HG03108 (cell line): ENCODE data around the gene DRC7.
"Not testable (repeated sequence)": the region's sequence is repeated elsewhere in the genome, so short reads cannot be mapped to it uniquely, and the experiment has no call there.

ENCODE experiments used
- ATAC-seq: cut with Tn5 transposase; IDR thresholded peaks from one replicate; pipeline ENCODE4 v1.9.1; 2021; ENCODE audit warnings: moderate library complexity; ENCODE audit not compliant: unreplicated experiment

Gene DRC7

GRCh38 chr16:57711993-57712392, 17.4 kb downstream of the DRC7 start:
- no peak for ATAC-seq

GRCh38 chr16:57712569-57712968, 18.0 kb downstream of the DRC7 start:
- not testable (repeated sequence) for ATAC-seq

GRCh38 chr16:57713596-57713995, 19.0 kb downstream of the DRC7 start:
- ATAC-seq: no peak

GRCh38 chr16:57714047-57714446, 19.4 kb downstream of the DRC7 start:
- no peak for ATAC-seq

- no peak for ATAC-seq
Measured at GRCh38 chr16:57720142-57720575, 25.6 kb downstream of the DRC7 start.

GRCh38 chr16:57721356-57722209, 27.0 kb downstream of the DRC7 start:
- ATAC-seq: no peak

- no peak for ATAC-seq
Measured at GRCh38 chr16:57722210-57722499, 27.5 kb downstream of the DRC7 start.

- ATAC-seq: no peak
Measured at GRCh38 chr16:57722651-57723050, 28.0 kb downstream of the DRC7 start.

GRCh38 chr16:57723170-57723569, 28.6 kb downstream of the DRC7 start:
- no peak for ATAC-seq

- ATAC-seq: no peak
Measured at GRCh38 chr16:57724531-57724930, 29.9 kb downstream of the DRC7 start.

- ATAC-seq: no peak
Measured at GRCh38 chr16:57725151-57725550, 30.5 kb downstream of the DRC7 start.

- ATAC-seq: no peak
Measured at GRCh38 chr16:57725554-57725953, 30.9 kb downstream of the DRC7 start.

GRCh38 chr16:57725976-57726375, 31.4 kb downstream of the DRC7 start:
- no peak for ATAC-seq

- no peak for ATAC-seq
Measured at GRCh38 chr16:57726433-57726947, 31.9 kb downstream of the DRC7 start.

- ATAC-seq: no peak
Measured at GRCh38 chr16:57727610-57728009, 33.0 kb downstream of the DRC7 start.

- no peak for ATAC-seq
Measured at GRCh38 chr16:57728336-57729181, 34.0 kb downstream of the DRC7 start.

GRCh38 chr16:57729182-57729484, 34.5 kb downstream of the DRC7 start:
- no peak for ATAC-seq

GRCh38 chr16:57729852-57730251, 35.2 kb downstream of the DRC7 start:
- ATAC-seq: not testable (repeated sequence)

GRCh38 chr16:57730771-57731730, 36.4 kb downstream of the DRC7 start:
- ATAC-seq: no peak

- no peak for ATAC-seq
Measured at GRCh38 chr16:57732037-57732436, 37.4 kb downstream of the DRC7 start.

GRCh38 chr16:57732714-57733113, 38.1 kb downstream of the DRC7 start:
- no peak for ATAC-seq
